HCT116 (cell line): ENCODE measurements around the gene GZF1. TPM values are rescaled to one million over a fixed set of nuclear protein-coding genes. Genes with fewer than 3 reads are reported as not detected.

Experiments used
- ATAC-seq: fragments of 200-7000 bp; cut with Tn5 transposase; 2 replicates; pipeline ENCODE4 v1.9.1; 2020; ENCODE audit warnings: mild to moderate bottlenecking, moderate library complexity
- BruUV-seq: library from RNA; stranded (reverse); fragments of 400-500 nt; replicated peaks from 2 replicates; lab custom pipeline; 2021; lab: Mats Ljungman, UMichigan
- CTCF ChIA-PET: fragments of 300-600 bp; sonication (Branson Sonifier 250); formaldehyde crosslinking; loops from one replicate; lab custom pipeline; 2021; ENCODE audit warnings: antibody characterized with exemption; lab: Charles Lee
- POLR2A ChIA-PET: fragments of 300-600, 350-600 bp; sonication (Branson Sonifier 250); formaldehyde crosslinking; loops from one replicate; lab custom pipeline; 2021; ENCODE audit warnings: antibody characterized with exemption; lab: Charles Lee
- RAD21 ChIA-PET, 2 experiments: fragments of 300-600 bp; sonication (Branson Sonifier 250); formaldehyde crosslinking; loops; one replicate each; lab custom pipeline; 2023; ENCODE audit warnings: low total read pairs in 2 of 2; ENCODE audit not compliant: uncharacterized antibody in 2 of 2, unreplicated experiment in 2 of 2, low non-redundant PET in 1 of 2; lab: Charles Lee
- DNase-seq: peaks from one replicate; pipeline ENCODE4 v3.0.0-alpha.2; 2010; ENCODE audit warnings: low read depth, low spot score
- H2AFZ ChIP-seq: fragments of 200-600 bp; shearing (Covaris generic), sonication (generic); 2 replicates; pipeline ENCODE4 v1.6.1; 2017; ENCODE audit warnings: low read depth, mixed run types, mixed read lengths, antibody characterized with exemption, low read length; ENCODE audit not compliant: poor library complexity, severe bottlenecking
- H3K27ac ChIP-seq: 2 replicates; pipeline ENCODE4 v1.5.1; 2012; ENCODE audit warnings: low read depth, low read length
- H3K27me3 ChIP-seq: fragments of 200-600 bp; sonication (generic); 2 replicates; pipeline ENCODE4 v1.6.1; 2016; ENCODE audit warnings: mixed run types, low read length, mixed read lengths; ENCODE audit not compliant: insufficient read depth
- H3K36me3 ChIP-seq, 2 experiments: fragments of 200-500 bp in 1 of 2; fragments of 200-600 bp in 1 of 2; sonication (Bioruptor generic) in 1 of 2; sonication (generic) in 1 of 2; 2 replicates each; pipeline versions ENCODE4 v1.5.1 to v1.6.1; 2014 to 2016; ENCODE audit warnings: low read length in 2 of 2, inconsistent platforms in 1 of 2, mixed read lengths in 1 of 2, mixed run types in 1 of 2; ENCODE audit not compliant: insufficient read depth in 2 of 2, control insufficient read depth in 1 of 2
- H3K4me1 ChIP-seq, 2 experiments: fragments of 200-600 bp in 1 of 2; sonication (generic) in 1 of 2; 2 replicates each; pipeline versions ENCODE4 v1.5.1 to v1.6.1; 2012 to 2017; ENCODE audit warnings: low read length in 2 of 2, inconsistent platforms in 1 of 2, mild to moderate bottlenecking in 1 of 2, mixed read lengths in 1 of 2, mixed run types in 1 of 2, moderate library complexity in 1 of 2; ENCODE audit not compliant: insufficient read depth in 2 of 2, control insufficient read depth in 1 of 2
- H3K4me2 ChIP-seq: fragments of 200-600 bp; sonication (generic); 2 replicates; pipeline ENCODE4 v1.6.1; 2017; ENCODE audit warnings: mixed run types, low read length, mixed read lengths
- H3K4me3 ChIP-seq, 2 experiments: fragments of 200-600 bp in 1 of 2; sonication (generic) in 1 of 2; replicated peaks in 1 of 2; 2 replicates each; pipeline ENCODE4 v1.5.1; 2011 to 2016; ENCODE audit warnings: low read length in 2 of 2, control low read depth in 1 of 2, low read depth in 1 of 2, mild to moderate bottlenecking in 1 of 2, mixed read lengths in 1 of 2, mixed run types in 1 of 2
- H3K79me2 ChIP-seq: fragments of 200-600 bp; sonication (generic); 2 replicates; pipeline ENCODE4 v1.6.1; 2017; ENCODE audit warnings: mild to moderate bottlenecking, mixed run types, low read length, moderate library complexity, mixed read lengths; ENCODE audit not compliant: insufficient read depth
- H3K9ac ChIP-seq: fragments of 200-600 bp; sonication (generic); 2 replicates; pipeline ENCODE4 v1.6.1; 2016; ENCODE audit warnings: low read length, mixed read lengths
- H3K9me2 ChIP-seq: fragments of 200-600 bp; sonication (generic), shearing (Covaris generic); 2 replicates; pipeline ENCODE4 v1.6.1; 2017; ENCODE audit warnings: mixed run types, mild to moderate bottlenecking, moderate library complexity; ENCODE audit not compliant: insufficient read depth
- H3K9me3 ChIP-seq, 2 experiments: fragments of 200-500 bp in 1 of 2; fragments of 200-600 bp in 1 of 2; sonication (Bioruptor generic) in 1 of 2; sonication (generic) in 1 of 2; 2 replicates each; pipeline ENCODE4 v1.6.1; 2014 to 2017; ENCODE audit warnings: low read length in 2 of 2, mixed read lengths in 2 of 2, inconsistent platforms in 1 of 2, low read depth in 1 of 2, mild to moderate bottlenecking in 1 of 2, mixed run types in 1 of 2, moderate library complexity in 1 of 2; ENCODE audit not compliant: control insufficient read depth in 1 of 2, insufficient read depth in 1 of 2
- H4K20me1 ChIP-seq: fragments of 200-600 bp; sonication (generic), shearing (Covaris generic); 2 replicates; pipeline ENCODE4 v1.6.1; 2017; ENCODE audit warnings: mixed run types, mild to moderate bottlenecking, moderate library complexity; ENCODE audit not compliant: insufficient read depth
- CBX3 ChIP-seq: IDR thresholded peaks from 2 replicates; pipeline ENCODE4 v1.6.1; 2012; ENCODE audit warnings: low read depth
- CEBPB ChIP-seq: IDR thresholded peaks from 2 replicates; pipeline ENCODE4 v1.6.1; 2012; ENCODE audit warnings: low read depth
- EGR1 ChIP-seq: IDR thresholded peaks from 2 replicates; pipeline ENCODE4 v1.6.1; 2012; ENCODE audit warnings: low read depth
- JUND ChIP-seq: IDR thresholded peaks from 2 replicates; pipeline ENCODE4 v1.6.1; 2012
- POLR2AphosphoS5 ChIP-seq: IDR thresholded peaks from 2 replicates; pipeline ENCODE4 v1.6.1; 2011; ENCODE audit warnings: mild to moderate bottlenecking, low read depth, low read length, moderate library complexity
- RAD21 ChIP-seq: IDR thresholded peaks from 2 replicates; pipeline ENCODE4 v1.6.1; 2012; ENCODE audit warnings: low read depth, mild to moderate bottlenecking
- TCF7L2 ChIP-seq: IDR thresholded peaks from 2 replicates; pipeline ENCODE4 v1.7.0; 2011; ENCODE audit warnings: borderline replicate concordance, inconsistent platforms; ENCODE audit not compliant: insufficient read depth, insufficient read length; ENCODE audit errors: extremely low read depth
- ZFX ChIP-seq: fragments of 450-650 bp; IDR thresholded peaks from 2 replicates; pipeline ENCODE4 v1.6.1; 2017
- intact Hi-C: fragments of 100-400 bp; cut with micrococcal nuclease; formaldehyde crosslinking; loops from 2 replicates; pipeline ENCODE4 v1.10.0; 2022
- total RNA-seq: library from RNA; stranded (reverse); gene quantifications from one replicate; pipeline ENCODE4 v1.2.1, GENCODE V29; 2021; ENCODE audit not compliant: unreplicated experiment
- TF ChIP-seq, protein P1 (sequence below), 3 experiments: fragments of 200-600 bp in 1 of 3; sonication (generic) in 1 of 3; IDR thresholded peaks in 2 of 3; conservative IDR thresholded peaks in 1 of 3; 2 replicates each; pipeline ENCODE4 v1.5.1; 2012 to 2017; ENCODE audit warnings: low read depth in 2 of 3, low read length in 2 of 3, antibody characterized with exemption in 1 of 3, borderline replicate concordance in 1 of 3, control low read depth in 1 of 3, mild to moderate bottlenecking in 1 of 3, mixed read lengths in 1 of 3, mixed run types in 1 of 3, moderate library complexity in 1 of 3; ENCODE audit not compliant: insufficient read depth in 1 of 3
- TF ChIP-seq, protein P2 (sequence below): IDR thresholded peaks from 2 replicates; pipeline ENCODE4 v1.6.1; 2012; ENCODE audit warnings: low read depth
- TF ChIP-seq, protein P3 (sequence below): IDR thresholded peaks from 2 replicates; pipeline ENCODE4 v1.6.1; 2012

The GZF1 gene
- total RNA-seq, 1 experiment from 2014 or later: 10.4 TPM

DNA sequence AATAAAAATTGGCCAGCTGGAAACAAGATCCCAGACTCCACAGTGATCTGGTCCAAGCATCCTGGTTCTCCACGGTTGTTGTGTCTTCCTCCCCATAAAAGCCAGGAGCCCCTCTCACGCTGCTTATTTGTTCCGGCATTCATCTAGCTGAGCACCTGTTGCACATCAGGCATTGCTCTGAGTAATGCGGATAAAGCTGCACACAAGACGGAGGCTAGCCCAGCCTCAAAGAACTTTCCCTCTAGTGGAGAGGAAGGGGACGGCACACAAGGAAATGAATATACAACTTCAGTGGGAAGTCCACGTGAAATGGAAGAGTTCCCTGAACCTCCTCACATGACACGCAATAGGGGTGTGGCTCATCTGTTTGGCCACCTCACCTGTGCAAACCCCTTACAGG lies 41.7 kb upstream of the GZF1 start:
- no peaks in the 10 kb centered on the region for H3K9me2 ChIP-seq
- H3K4me2 ChIP-seq: no peak overlapping the region
- no peak overlapping the region for H3K27ac ChIP-seq
- H3K4me1 ChIP-seq: no peaks in the 10 kb centered on the region; a peak in 1 of 4 replicates
- H3K9ac ChIP-seq: no peak overlapping the region
- no TSS peak for BruUV-seq
- ATAC-seq (peak; percentile 94), DNase-seq (peak; percentile 26)
- TF ChIP-seq TCF7L2 (no peak), RAD21 (peak; percentile 36; the same call in 1 of the 2 replicates)
- TF ChIP-seq, protein P1, sequence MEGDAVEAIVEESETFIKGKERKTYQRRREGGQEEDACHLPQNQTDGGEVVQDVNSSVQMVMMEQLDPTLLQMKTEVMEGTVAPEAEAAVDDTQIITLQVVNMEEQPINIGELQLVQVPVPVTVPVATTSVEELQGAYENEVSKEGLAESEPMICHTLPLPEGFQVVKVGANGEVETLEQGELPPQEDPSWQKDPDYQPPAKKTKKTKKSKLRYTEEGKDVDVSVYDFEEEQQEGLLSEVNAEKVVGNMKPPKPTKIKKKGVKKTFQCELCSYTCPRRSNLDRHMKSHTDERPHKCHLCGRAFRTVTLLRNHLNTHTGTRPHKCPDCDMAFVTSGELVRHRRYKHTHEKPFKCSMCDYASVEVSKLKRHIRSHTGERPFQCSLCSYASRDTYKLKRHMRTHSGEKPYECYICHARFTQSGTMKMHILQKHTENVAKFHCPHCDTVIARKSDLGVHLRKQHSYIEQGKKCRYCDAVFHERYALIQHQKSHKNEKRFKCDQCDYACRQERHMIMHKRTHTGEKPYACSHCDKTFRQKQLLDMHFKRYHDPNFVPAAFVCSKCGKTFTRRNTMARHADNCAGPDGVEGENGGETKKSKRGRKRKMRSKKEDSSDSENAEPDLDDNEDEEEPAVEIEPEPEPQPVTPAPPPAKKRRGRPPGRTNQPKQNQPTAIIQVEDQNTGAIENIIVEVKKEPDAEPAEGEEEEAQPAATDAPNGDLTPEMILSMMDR (IDR thresholded peaks at IDR 0.05 in 2 of 3, conservative IDR thresholded peaks at IDR 0.05 in 1 of 3; ENCODE audit: borderline replicate concordance in 1 of 3, insufficient read depth in 1 of 3, low read depth in 2 of 3, low read length in 2 of 3): peak in 2 of 3 experiments; percentile 65 to 66; a peak in 4 of 6 replicates
- RAD21 ChIA-PET: interaction anchor here in 1 of 2 experiments (1.0 kb wide), 1 partner anchor 628 kb away, joined by 3 read pairs; no protein-coding TSS in a partner anchor
- no peaks in the 10 kb centered on the region for H4K20me1 ChIP-seq
- H3K4me3 ChIP-seq: no peak overlapping the region
- no peaks in the 10 kb centered on the region for H3K79me2 ChIP-seq
- CTCF ChIA-PET: interaction anchor here (0.8 to 2.1 kb wide), 3 partner anchors 30 to 628 kb away, joined by 3 to 12 read pairs (median 3); no protein-coding TSS in a partner anchor
- POLR2A ChIA-PET: no interaction called here
- H2AFZ ChIP-seq: no peak overlapping the region
- no peaks in the 10 kb centered on the region for H3K9me3 ChIP-seq
- peaks cover 64% of the 10 kb centered on the region for H3K27me3 ChIP-seq
- no peaks in the 10 kb centered on the region for H3K36me3 ChIP-seq
- intact Hi-C loops: loop anchor here (1.0 to 10.0 kb wide), 2 partner anchors 266 to 629 kb away; no protein-coding TSS in a partner anchor

DNA sequence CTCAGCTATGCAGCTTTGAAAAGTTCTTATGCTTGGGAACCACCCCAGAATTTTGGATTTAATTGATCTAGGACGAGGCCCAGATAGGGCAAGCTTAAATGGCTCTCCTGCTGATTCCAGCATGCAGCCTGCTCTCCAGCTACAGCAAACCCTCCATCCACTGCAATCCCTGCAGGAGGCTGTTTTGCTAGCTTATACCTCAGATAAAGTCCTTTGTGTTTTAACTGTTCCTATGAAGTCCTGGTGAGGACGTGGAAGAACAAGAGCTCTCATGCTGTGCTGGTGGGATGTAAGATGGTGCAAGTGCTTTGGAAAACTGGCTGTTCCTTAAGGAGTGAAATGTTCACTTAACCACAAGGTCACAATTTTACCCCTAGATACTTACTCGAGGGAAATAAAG lies 36.9 kb upstream of the GZF1 start:
- H3K9me3 ChIP-seq: no peaks in the 10 kb centered on the region
- no TSS peak for BruUV-seq
- no peak overlapping the region for H3K9ac ChIP-seq
- intact Hi-C loops: loop anchor here (10.0 kb wide), 1 partner anchor 270 kb away; no protein-coding TSS in a partner anchor
- H3K27me3 ChIP-seq: peaks cover 57% of the 10 kb centered on the region
- ChIA-PET RAD21 (no interaction called here), POLR2A (no interaction called here), CTCF (no interaction called here)
- no peak overlapping the region for H3K27ac ChIP-seq
- DNase-seq: no peak
- no peaks in the 10 kb centered on the region; a peak in 1 of 4 replicates for H3K4me1 ChIP-seq
- H3K9me2 ChIP-seq: no peaks in the 10 kb centered on the region
- H3K36me3 ChIP-seq: no peaks in the 10 kb centered on the region
- no peak overlapping the region for H3K4me3 ChIP-seq
- no peak for ATAC-seq
- H3K4me2 ChIP-seq: no peak overlapping the region
- no peak overlapping the region for H2AFZ ChIP-seq
- H3K79me2 ChIP-seq: no peaks in the 10 kb centered on the region
- H4K20me1 ChIP-seq: no peaks in the 10 kb centered on the region
- TF ChIP-seq RAD21 (no peak), JUND (no peak), EGR1 (no peak), POLR2AphosphoS5 (no peak), CBX3 (no peak), ZFX (no peak), CEBPB (no peak)
- TF ChIP-seq, protein P1 (IDR thresholded peaks at IDR 0.05 in 2 of 3, conservative IDR thresholded peaks at IDR 0.05 in 1 of 3; ENCODE audit: borderline replicate concordance in 1 of 3, insufficient read depth in 1 of 3, low read depth in 2 of 3, low read length in 2 of 3): no peak
- TF ChIP-seq, protein P2, sequence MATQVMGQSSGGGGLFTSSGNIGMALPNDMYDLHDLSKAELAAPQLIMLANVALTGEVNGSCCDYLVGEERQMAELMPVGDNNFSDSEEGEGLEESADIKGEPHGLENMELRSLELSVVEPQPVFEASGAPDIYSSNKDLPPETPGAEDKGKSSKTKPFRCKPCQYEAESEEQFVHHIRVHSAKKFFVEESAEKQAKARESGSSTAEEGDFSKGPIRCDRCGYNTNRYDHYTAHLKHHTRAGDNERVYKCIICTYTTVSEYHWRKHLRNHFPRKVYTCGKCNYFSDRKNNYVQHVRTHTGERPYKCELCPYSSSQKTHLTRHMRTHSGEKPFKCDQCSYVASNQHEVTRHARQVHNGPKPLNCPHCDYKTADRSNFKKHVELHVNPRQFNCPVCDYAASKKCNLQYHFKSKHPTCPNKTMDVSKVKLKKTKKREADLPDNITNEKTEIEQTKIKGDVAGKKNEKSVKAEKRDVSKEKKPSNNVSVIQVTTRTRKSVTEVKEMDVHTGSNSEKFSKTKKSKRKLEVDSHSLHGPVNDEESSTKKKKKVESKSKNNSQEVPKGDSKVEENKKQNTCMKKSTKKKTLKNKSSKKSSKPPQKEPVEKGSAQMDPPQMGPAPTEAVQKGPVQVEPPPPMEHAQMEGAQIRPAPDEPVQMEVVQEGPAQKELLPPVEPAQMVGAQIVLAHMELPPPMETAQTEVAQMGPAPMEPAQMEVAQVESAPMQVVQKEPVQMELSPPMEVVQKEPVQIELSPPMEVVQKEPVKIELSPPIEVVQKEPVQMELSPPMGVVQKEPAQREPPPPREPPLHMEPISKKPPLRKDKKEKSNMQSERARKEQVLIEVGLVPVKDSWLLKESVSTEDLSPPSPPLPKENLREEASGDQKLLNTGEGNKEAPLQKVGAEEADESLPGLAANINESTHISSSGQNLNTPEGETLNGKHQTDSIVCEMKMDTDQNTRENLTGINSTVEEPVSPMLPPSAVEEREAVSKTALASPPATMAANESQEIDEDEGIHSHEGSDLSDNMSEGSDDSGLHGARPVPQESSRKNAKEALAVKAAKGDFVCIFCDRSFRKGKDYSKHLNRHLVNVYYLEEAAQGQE: no peak
- TF ChIP-seq, protein P3, sequence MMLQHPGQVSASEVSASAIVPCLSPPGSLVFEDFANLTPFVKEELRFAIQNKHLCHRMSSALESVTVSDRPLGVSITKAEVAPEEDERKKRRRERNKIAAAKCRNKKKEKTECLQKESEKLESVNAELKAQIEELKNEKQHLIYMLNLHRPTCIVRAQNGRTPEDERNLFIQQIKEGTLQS: no peak
